SK-N-SH treated with all-trans-retinoic acid at 6 μM for 48 hours (cell line): ENCODE measurements around the gene RRN3.
A peak's percentile ranks its signal among the peaks of the same experiment; 100 is the strongest.
"Not testable (repeated sequence)": the region's sequence is repeated elsewhere in the genome, so short reads cannot be mapped to it uniquely, and the experiment has no call there.

Experiments used
- ATAC-seq: fragments of 200-7000 bp; cut with Tn5 transposase; 3 replicates; pipeline ENCODE4 v1.9.1; 2020; ENCODE audit warnings: mild to moderate bottlenecking, moderate library complexity
- BACH2 ChIP-seq: fragments of 250-450 bp; sonication (Bioruptor Pico); IDR thresholded peaks from 2 replicates; pipeline ENCODE4 v1.9.0; 2021; ENCODE audit warnings: mild to moderate bottlenecking, borderline replicate concordance
- ESRRG ChIP-seq: fragments of 250-450 bp; sonication (Bioruptor Pico); IDR thresholded peaks from 2 replicates; pipeline ENCODE4 v1.6.1; 2021; ENCODE audit warnings: mild to moderate bottlenecking
- ZFP3 ChIP-seq: fragments of 250-450 bp; sonication (Bioruptor Pico); IDR thresholded peaks from 2 replicates; pipeline ENCODE4 v1.5.0; 2020; ENCODE audit warnings: mild to moderate bottlenecking, moderate library complexity

The RRN3 gene

GRCh38 chr16:15093955-15094827 lies at the start of gene RRN3:
TSS of gene RRN3 (minus strand) at chr16:15094272. CDS start at chr16:15094233, 39 bp downstream.
- ATAC-seq: peak; percentile 100

- peak; percentile 3 for ATAC-seq
Observed at GRCh38 chr16:15143601-15144091, 49.6 kb upstream of the RRN3 start.

- ATAC-seq: peak; percentile 4
Observed at GRCh38 chr16:15142891-15143600, 49.0 kb upstream of the RRN3 start.

GRCh38 chr16:15142107-15142890 lies 48.2 kb upstream of the RRN3 start:
- ATAC-seq: not testable (repeated sequence)

- TF ChIP-seq ESRRG: no peak
- no peak for TF ChIP-seq ZFP3 (CRISPR knock-in tag)
- no peak for TF ChIP-seq BACH2 (CRISPR knock-in tag)
- TF ChIP-seq, all 23 proteins: peak for 0
- no peak for ATAC-seq
Observed at GRCh38 chr16:15141586-15141985, 47.5 kb upstream of the RRN3 start.

- not testable (repeated sequence) for ATAC-seq
Observed at GRCh38 chr16:15140444-15141365, 46.6 kb upstream of the RRN3 start.

- ATAC-seq: not testable (repeated sequence)
Observed at GRCh38 chr16:15137514-15137913, 43.4 kb upstream of the RRN3 start.

- not testable (repeated sequence) for ATAC-seq
Observed at GRCh38 chr16:15135483-15136360, 41.6 kb upstream of the RRN3 start.

GRCh38 chr16:15134752-15135482 lies 40.8 kb upstream of the RRN3 start:
- ATAC-seq: not testable (repeated sequence)

- not testable (repeated sequence) for ATAC-seq
Observed at GRCh38 chr16:15133554-15133953, 39.5 kb upstream of the RRN3 start.

GRCh38 chr16:15132719-15133428 lies 38.8 kb upstream of the RRN3 start:
- ATAC-seq: not testable (repeated sequence)

- not testable (repeated sequence) for ATAC-seq
Observed at GRCh38 chr16:15130943-15131700, 37.0 kb upstream of the RRN3 start.

- ATAC-seq: not testable (repeated sequence)
Observed at GRCh38 chr16:15130256-15130932, 36.3 kb upstream of the RRN3 start.

GRCh38 chr16:15127641-15128425 lies 33.8 kb upstream of the RRN3 start:
- not testable (repeated sequence) for ATAC-seq

- not testable (repeated sequence) for ATAC-seq
Observed at GRCh38 chr16:15100372-15100987, 6.4 kb upstream of the RRN3 start.
